CD4-positive, CD25-positive, alpha-beta regulatory T cell (primary cell): Measurements from ENCODE around the gene ME3. TPM values are rescaled to one million over a fixed set of nuclear protein-coding genes. Genes with fewer than 3 reads are reported as not detected.

Experiments
- ATAC-seq, 2 donors: fragments of 150-1000 bp; cut with Tn5 transposase; one replicate each; pipeline ENCODE4 v1.10.0; 2021; ENCODE audit warnings: low read depth in 2 of 2, moderate number of reproducible peaks in 2 of 2, moderate library complexity in 1 of 2
- DNase-seq, 3 donors: peaks; one replicate each; pipeline versions ENCODE4 v3.0.0 to v3.0.0-alpha.2; 2012 to 2022; ENCODE audit warnings: mixed read lengths in 1 of 3
- H3K27ac ChIP-seq: one replicate; pipeline ENCODE4 v1.7.0; 2013; ENCODE audit warnings: mild to moderate bottlenecking, low read length; ENCODE audit not compliant: insufficient read depth, poor library complexity, severe bottlenecking
- H3K27me3 ChIP-seq: one replicate; pipeline ENCODE4 v1.7.0; 2013; ENCODE audit warnings: low read length; ENCODE audit not compliant: control insufficient read depth, insufficient read depth
- H3K36me3 ChIP-seq: one replicate; pipeline ENCODE4 v1.7.0; 2013; ENCODE audit warnings: mild to moderate bottlenecking, low read length, moderate library complexity; ENCODE audit not compliant: control insufficient read depth, insufficient read depth
- H3K4me1 ChIP-seq: 2 replicates; pipeline ENCODE4 v1.7.0; 2013; ENCODE audit warnings: mild to moderate bottlenecking, low read length; ENCODE audit not compliant: insufficient read depth, control insufficient read depth, poor library complexity, severe bottlenecking
- H3K4me3 ChIP-seq: one replicate; pipeline ENCODE4 v1.7.0; 2013; ENCODE audit warnings: low read depth, mild to moderate bottlenecking, low read length, moderate library complexity
- H3K9me3 ChIP-seq, 2 experiments: 1 replicate in 1 of 2; 2 replicates in 1 of 2; pipeline ENCODE4 v1.7.0; 2013; ENCODE audit warnings: low read length in 2 of 2, mild to moderate bottlenecking in 1 of 2, moderate library complexity in 1 of 2; ENCODE audit not compliant: control insufficient read depth in 2 of 2
- H3K27ac Mint-ChIP-seq, 3 donors: one replicate each; pipeline ENCODE4 v1.8.0; 2020 to 2022; ENCODE audit warnings: mild to moderate bottlenecking in 3 of 3, mixed read lengths in 3 of 3, moderate library complexity in 2 of 3
- H3K27me3 Mint-ChIP-seq: one replicate; pipeline ENCODE4 v1.8.0; 2022; ENCODE audit warnings: mild to moderate bottlenecking, mixed read lengths
- H3K36me3 Mint-ChIP-seq: one replicate; pipeline ENCODE4 v1.8.0; 2020; ENCODE audit warnings: mixed read lengths
- H3K4me1 Mint-ChIP-seq, 4 donors: one replicate each; pipeline ENCODE4 v1.8.0; 2020 to 2022; ENCODE audit warnings: mixed read lengths in 4 of 4, mild to moderate bottlenecking in 1 of 4
- H3K4me3 Mint-ChIP-seq, 4 donors: one replicate each; pipeline ENCODE4 v1.8.0; 2020 to 2022; ENCODE audit warnings: mild to moderate bottlenecking in 4 of 4, mixed read lengths in 4 of 4, moderate library complexity in 3 of 4
- H3K9me3 Mint-ChIP-seq, 7 donors: one replicate each; pipeline ENCODE4 v1.8.0; 2020 to 2022; ENCODE audit warnings: mixed read lengths in 7 of 7, mild to moderate bottlenecking in 3 of 7, moderate library complexity in 2 of 7
- polyA plus RNA-seq, 4 donors: library from polyadenylated mRNA; unstranded; fragments of 300-500 nt; fragmentation: Illumina TruSeq; gene quantifications; one replicate each; pipeline ENCODE4 v1.2.3, GENCODE V29; 2021
- total RNA-seq: library from RNA; stranded (reverse); gene quantifications from one replicate; pipeline ENCODE4 v1.2.3, GENCODE V29; 2022

The ME3 gene
- total and polyA plus RNA-seq, 5 donors from 2014 or later: 0.18 to 1.4 (median 0.38) TPM; not detected in 2

- H3K36me3 ChIP-seq: no peaks in the 10 kb centered on the region
- ATAC-seq (no peak), DNase-seq (no peak)
- H3K27ac ChIP-seq: no peak overlapping the region
- no peaks in the 10 kb centered on the region for H3K36me3 Mint-ChIP-seq
- H3K27me3 ChIP-seq: peaks cover 2% of the 10 kb centered on the region
- peaks cover 10% of the 10 kb centered on the region for H3K27me3 Mint-ChIP-seq
- H3K9me3 Mint-ChIP-seq: peaks cover 0 to 2% (median 0%) of the 10 kb centered on the region in 7 donors
- no peaks in the 10 kb centered on the region for H3K4me1 ChIP-seq
- H3K4me3 ChIP-seq: no peak overlapping the region
- no peaks in the 10 kb centered on the region for H3K4me1 Mint-ChIP-seq
- H3K4me3 Mint-ChIP-seq: no peak overlapping the region
- no peak overlapping the region for H3K27ac Mint-ChIP-seq
- no peaks in the 10 kb centered on the region for H3K9me3 ChIP-seq
Observed at GRCh38 chr11:86715611-86716010, 43.2 kb upstream of the ME3 start.

- no peaks in the 10 kb centered on the region for H3K27me3 ChIP-seq
- no peak overlapping the region for H3K4me3 ChIP-seq
- Mint-ChIP-seq H3K36me3 (no peaks in the 10 kb centered on the region), H3K27ac (no peak overlapping the region), H3K27me3 (peaks cover 15% of the 10 kb centered on the region), H3K9me3 (peaks cover 0 to 6% (median 0%) of the 10 kb centered on the region in 7 donors), H3K4me3 (no peak overlapping the region), H3K4me1 (no peaks in the 10 kb centered on the region)
- DNase-seq (no peak), ATAC-seq (no peak)
- no peaks in the 10 kb centered on the region for H3K36me3 ChIP-seq
- H3K27ac ChIP-seq: no peak overlapping the region
- no peaks in the 10 kb centered on the region for H3K9me3 ChIP-seq
- no peaks in the 10 kb centered on the region for H3K4me1 ChIP-seq
Observed at GRCh38 chr11:86713552-86713951, 41.1 kb upstream of the ME3 start.

- H3K27ac ChIP-seq: no peak overlapping the region
- no peak overlapping the region for H3K27ac Mint-ChIP-seq
- H3K36me3 ChIP-seq: no peaks in the 10 kb centered on the region
- DNase-seq: no peak
- no peak overlapping the region for H3K4me3 Mint-ChIP-seq
- peaks cover 0 to 6% (median 0%) of the 10 kb centered on the region in 7 donors for H3K9me3 Mint-ChIP-seq
- H3K27me3 ChIP-seq: no peaks in the 10 kb centered on the region
- H3K4me1 ChIP-seq: no peaks in the 10 kb centered on the region
- H3K27me3 Mint-ChIP-seq: peaks cover 15% of the 10 kb centered on the region
- H3K4me3 ChIP-seq: no peak overlapping the region
- H3K4me1 Mint-ChIP-seq: no peaks in the 10 kb centered on the region
- H3K36me3 Mint-ChIP-seq: no peaks in the 10 kb centered on the region
- H3K9me3 ChIP-seq: no peaks in the 10 kb centered on the region
- ATAC-seq: no peak
Observed at GRCh38 chr11:86710936-86711335, 38.5 kb upstream of the ME3 start.

GRCh38 chr11:86708669-86709068 lies 36.3 kb upstream of the ME3 start:
- no peak overlapping the region for H3K27ac Mint-ChIP-seq
- no peak overlapping the region for H3K27ac ChIP-seq
- peaks cover 0 to 6% (median 0%) of the 10 kb centered on the region in 7 donors for H3K9me3 Mint-ChIP-seq
- no peak overlapping the region for H3K4me3 Mint-ChIP-seq
- no peaks in the 10 kb centered on the region for H3K4me1 Mint-ChIP-seq
- no peaks in the 10 kb centered on the region for H3K4me1 ChIP-seq
- H3K27me3 Mint-ChIP-seq: peaks cover 10% of the 10 kb centered on the region
- ATAC-seq: no peak
- H3K4me3 ChIP-seq: no peak overlapping the region
- no peaks in the 10 kb centered on the region for H3K9me3 ChIP-seq
- no peaks in the 10 kb centered on the region for H3K36me3 Mint-ChIP-seq
- no peak for DNase-seq
- no peaks in the 10 kb centered on the region for H3K27me3 ChIP-seq
- no peaks in the 10 kb centered on the region for H3K36me3 ChIP-seq

- H3K9me3 Mint-ChIP-seq: peaks cover 0 to 6% (median 0%) of the 10 kb centered on the region in 7 donors
- no peaks in the 10 kb centered on the region for H3K4me1 Mint-ChIP-seq
- H3K27ac ChIP-seq: no peak overlapping the region
- no peaks in the 10 kb centered on the region for H3K27me3 ChIP-seq
- no peaks in the 10 kb centered on the region for H3K4me1 ChIP-seq
- no peak overlapping the region for H3K4me3 Mint-ChIP-seq
- DNase-seq (no peak), ATAC-seq (no peak)
- no peaks in the 10 kb centered on the region for H3K9me3 ChIP-seq
- no peak overlapping the region for H3K4me3 ChIP-seq
- no peaks in the 10 kb centered on the region for H3K36me3 ChIP-seq
- peaks cover 10% of the 10 kb centered on the region for H3K27me3 Mint-ChIP-seq
- H3K27ac Mint-ChIP-seq: no peak overlapping the region
- no peaks in the 10 kb centered on the region for H3K36me3 Mint-ChIP-seq
Observed at GRCh38 chr11:86706338-86707131, 34.1 kb upstream of the ME3 start.

- Mint-ChIP-seq H3K9me3 (peaks cover 0 to 4% (median 0%) of the 10 kb centered on the region in 7 donors), H3K27me3 (peaks cover 5% of the 10 kb centered on the region), H3K4me3 (no peak overlapping the region), H3K4me1 (no peaks in the 10 kb centered on the region), H3K36me3 (no peaks in the 10 kb centered on the region), H3K27ac (no peak overlapping the region)
- Histone ChIP-seq H3K36me3 (no peaks in the 10 kb centered on the region), H3K9me3 (no peaks in the 10 kb centered on the region), H3K27me3 (no peaks in the 10 kb centered on the region), H3K4me3 (no peak overlapping the region), H3K4me1 (no peaks in the 10 kb centered on the region), H3K27ac (no peak overlapping the region)
- no peak for ATAC-seq
- DNase-seq: no peak
Observed at GRCh38 chr11:86704710-86705109, 32.3 kb upstream of the ME3 start.

- DNase-seq: no peak
- Mint-ChIP-seq H3K9me3 (peaks cover 0 to 4% (median 0%) of the 10 kb centered on the region in 7 donors), H3K27me3 (peaks cover 4% of the 10 kb centered on the region), H3K4me1 (no peaks in the 10 kb centered on the region), H3K27ac (no peak overlapping the region), H3K36me3 (no peaks in the 10 kb centered on the region), H3K4me3 (no peak overlapping the region)
- no peak for ATAC-seq
- no peaks in the 10 kb centered on the region for H3K9me3 ChIP-seq
- no peaks in the 10 kb centered on the region for H3K27me3 ChIP-seq
- no peak overlapping the region for H3K27ac ChIP-seq
- H3K4me3 ChIP-seq: no peak overlapping the region
- no peaks in the 10 kb centered on the region for H3K36me3 ChIP-seq
- no peaks in the 10 kb centered on the region for H3K4me1 ChIP-seq
Observed at GRCh38 chr11:86703987-86704386, 31.6 kb upstream of the ME3 start.
